Vagina (tissue), 2 donors: ENCODE measurements around the gene HIVEP2. TPM values are rescaled to one million over a fixed set of nuclear protein-coding genes. Genes with fewer than 3 reads are reported as not detected.

Experiments used
- DNase-seq, 2 donors: peaks; one replicate each; pipeline ENCODE4 v3.0.0-alpha.2; 2017; ENCODE audit errors: extremely low spot score in 2 of 2
- H3K27ac ChIP-seq: fragments of 200-600 bp; sonication (generic); one replicate; pipeline ENCODE4 v1.5.1; 2019
- H3K27me3 ChIP-seq: fragments of 200-600 bp; sonication (generic); one replicate; pipeline ENCODE4 v1.5.1; 2019
- H3K36me3 ChIP-seq, 2 donors: fragments of 200-600 bp; sonication (generic); one replicate each; pipeline ENCODE4 v1.5.1; 2017 to 2019
- H3K4me1 ChIP-seq: fragments of 200-600 bp; sonication (generic); one replicate; pipeline ENCODE4 v1.5.1; 2019
- H3K4me3 ChIP-seq, 2 donors: fragments of 200-600 bp; sonication (generic); 1 replicate in 1 of 2; 2 replicates in 1 of 2; pipeline ENCODE4 v1.5.1; 2016 to 2019
- H3K9me3 ChIP-seq: fragments of 200-600 bp; sonication (generic); one replicate; pipeline ENCODE4 v1.5.1; 2019
- POLR2A ChIP-seq, 2 donors: fragments of 450-650 bp; IDR thresholded peaks; one replicate each; pipeline ENCODE4 v1.6.1; 2017; ENCODE audit warnings: antibody characterized with exemption in 2 of 2, mild to moderate bottlenecking in 2 of 2, moderate library complexity in 2 of 2
- POLR2AphosphoS5 ChIP-seq, 2 donors: sonication (generic); formaldehyde crosslinking; IDR thresholded peaks; one replicate each; pipeline ENCODE4 v1.9.0; 2017; ENCODE audit warnings: antibody characterized with exemption in 2 of 2, mild to moderate bottlenecking in 2 of 2, low read depth in 1 of 2; ENCODE audit not compliant: insufficient read depth in 1 of 2
- intact Hi-C: fragments of 100-400 bp; cut with DNase I; formaldehyde crosslinking; loops from one replicate; pipeline ENCODE4 v1.15.1; 2023
- total RNA-seq: library from RNA; depleted of rRNA; stranded (reverse); fragments of >200 nt; gene quantifications from one replicate; pipeline ENCODE4 v1.2.3, GENCODE V29; 2016
- TF ChIP-seq, protein P1 (sequence below), 3 experiments: fragments of 450-650 bp in 2 of 3; fragments of 200-600 bp in 1 of 3; sonication (generic) in 1 of 3; IDR thresholded peaks; one replicate each; pipeline ENCODE4 v1.5.1; 2017 to 2019; ENCODE audit warnings: antibody characterized with exemption in 3 of 3, mild to moderate bottlenecking in 2 of 3, moderate library complexity in 2 of 3

The HIVEP2 gene
- total RNA-seq, 1 donor from 2014 or later: 24.6 TPM

DNA sequence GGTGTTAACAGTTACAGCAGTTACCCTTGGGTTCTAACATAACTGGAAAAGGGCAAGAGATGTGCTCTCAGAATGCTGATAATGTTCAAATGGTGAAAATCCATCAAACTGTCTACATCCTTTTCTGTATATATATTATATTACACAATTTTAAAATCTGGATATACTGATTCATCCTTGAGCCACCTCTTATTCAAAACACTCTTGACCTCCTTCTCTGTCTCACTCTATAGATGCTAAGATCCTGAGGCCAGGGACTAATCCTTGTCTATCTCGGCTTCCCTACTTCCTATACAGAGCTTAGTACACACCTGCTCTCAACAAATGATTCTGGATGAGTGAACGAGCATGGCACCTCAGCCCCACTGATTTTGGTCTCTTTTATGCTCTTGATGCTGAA lies 47.3 kb downstream of the HIVEP2 start:
- Histone ChIP-seq H3K36me3 (no peaks in the 10 kb centered on the region), H3K9me3 (no peaks in the 10 kb centered on the region), H3K4me1 (peaks cover 30% of the 10 kb centered on the region), H3K27ac (no peak overlapping the region), H3K27me3 (no peaks in the 10 kb centered on the region), H3K4me3 (no peak overlapping the region)
- intact Hi-C loops: no loop called here
- TF ChIP-seq POLR2AphosphoS5 (IDR thresholded peaks at IDR 0.05; ENCODE audit: insufficient read depth in 1 of 2, low read depth in 1 of 2) (no peak), POLR2A (IDR thresholded peaks at IDR 0.05) (no peak)
- TF ChIP-seq, protein P1, sequence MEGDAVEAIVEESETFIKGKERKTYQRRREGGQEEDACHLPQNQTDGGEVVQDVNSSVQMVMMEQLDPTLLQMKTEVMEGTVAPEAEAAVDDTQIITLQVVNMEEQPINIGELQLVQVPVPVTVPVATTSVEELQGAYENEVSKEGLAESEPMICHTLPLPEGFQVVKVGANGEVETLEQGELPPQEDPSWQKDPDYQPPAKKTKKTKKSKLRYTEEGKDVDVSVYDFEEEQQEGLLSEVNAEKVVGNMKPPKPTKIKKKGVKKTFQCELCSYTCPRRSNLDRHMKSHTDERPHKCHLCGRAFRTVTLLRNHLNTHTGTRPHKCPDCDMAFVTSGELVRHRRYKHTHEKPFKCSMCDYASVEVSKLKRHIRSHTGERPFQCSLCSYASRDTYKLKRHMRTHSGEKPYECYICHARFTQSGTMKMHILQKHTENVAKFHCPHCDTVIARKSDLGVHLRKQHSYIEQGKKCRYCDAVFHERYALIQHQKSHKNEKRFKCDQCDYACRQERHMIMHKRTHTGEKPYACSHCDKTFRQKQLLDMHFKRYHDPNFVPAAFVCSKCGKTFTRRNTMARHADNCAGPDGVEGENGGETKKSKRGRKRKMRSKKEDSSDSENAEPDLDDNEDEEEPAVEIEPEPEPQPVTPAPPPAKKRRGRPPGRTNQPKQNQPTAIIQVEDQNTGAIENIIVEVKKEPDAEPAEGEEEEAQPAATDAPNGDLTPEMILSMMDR (IDR thresholded peaks at IDR 0.05): no peak
- no peak for DNase-seq

DNA sequence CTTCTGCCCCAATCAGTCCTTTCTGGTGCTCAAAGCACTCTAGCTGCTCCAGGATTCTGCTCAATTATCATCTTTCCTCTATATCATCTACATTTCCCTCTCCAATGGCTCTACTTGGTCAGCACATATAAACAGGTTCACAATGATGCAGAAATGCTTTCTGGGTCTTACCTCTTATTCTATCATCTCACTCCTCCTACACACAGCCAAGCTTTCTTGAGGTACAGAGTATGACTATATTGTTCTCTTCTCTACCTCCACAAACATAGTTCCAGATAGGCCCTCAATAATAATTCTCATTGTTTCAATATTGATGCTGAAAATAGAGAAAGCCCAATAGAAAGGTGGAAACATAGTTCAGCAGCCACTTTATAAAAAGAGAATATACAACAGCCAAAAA lies 48.2 kb downstream of the HIVEP2 start:
- no peak for TF ChIP-seq POLR2AphosphoS5 (IDR thresholded peaks at IDR 0.05; ENCODE audit: insufficient read depth in 1 of 2, low read depth in 1 of 2)
- TF ChIP-seq, protein P1 (IDR thresholded peaks at IDR 0.05): no peak
- no peak for TF ChIP-seq POLR2A (IDR thresholded peaks at IDR 0.05)
- no peak overlapping the region for H3K27ac ChIP-seq

DNA sequence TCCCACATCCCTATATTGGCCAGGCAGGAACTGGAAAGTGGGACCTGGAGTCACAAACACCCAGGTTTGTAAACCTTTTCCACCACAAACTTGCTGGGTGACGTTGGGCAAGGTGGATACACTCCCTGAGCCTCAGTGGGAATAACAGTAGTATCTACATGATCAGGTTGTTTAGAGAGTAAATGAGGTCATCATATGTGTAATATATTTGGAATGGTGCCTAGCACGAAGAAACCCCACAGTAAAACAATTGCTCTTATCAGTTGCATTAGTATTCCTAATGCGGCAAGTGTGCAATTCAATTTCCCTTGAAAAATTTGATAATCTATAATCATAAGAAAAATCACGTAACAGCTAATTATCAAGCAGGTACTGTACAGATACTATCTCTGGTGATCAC lies 51.9 kb downstream of the HIVEP2 start:
- no peaks in the 10 kb centered on the region for H3K4me1 ChIP-seq
- TF ChIP-seq POLR2AphosphoS5 (IDR thresholded peaks at IDR 0.05; ENCODE audit: insufficient read depth in 1 of 2, low read depth in 1 of 2): no peak
- TF ChIP-seq, protein P1 (IDR thresholded peaks at IDR 0.05): no peak
- no peaks in the 10 kb centered on the region for H3K36me3 ChIP-seq
- DNase-seq: no peak
- intact Hi-C loops: no loop called here
- no peaks in the 10 kb centered on the region for H3K9me3 ChIP-seq
- no peaks in the 10 kb centered on the region for H3K27me3 ChIP-seq
- H3K27ac ChIP-seq: no peak overlapping the region
- H3K4me3 ChIP-seq: no peak overlapping the region

More for the DNA sequence above, 48.2 kb downstream of the HIVEP2 start:
- H3K4me1 ChIP-seq: peaks cover 30% of the 10 kb centered on the region
- H3K36me3 ChIP-seq: no peaks in the 10 kb centered on the region
- H3K4me3 ChIP-seq: no peak overlapping the region
- no peaks in the 10 kb centered on the region for H3K27me3 ChIP-seq
- DNase-seq: no peak
- no peaks in the 10 kb centered on the region for H3K9me3 ChIP-seq
- intact Hi-C loops: no loop called here

DNA sequence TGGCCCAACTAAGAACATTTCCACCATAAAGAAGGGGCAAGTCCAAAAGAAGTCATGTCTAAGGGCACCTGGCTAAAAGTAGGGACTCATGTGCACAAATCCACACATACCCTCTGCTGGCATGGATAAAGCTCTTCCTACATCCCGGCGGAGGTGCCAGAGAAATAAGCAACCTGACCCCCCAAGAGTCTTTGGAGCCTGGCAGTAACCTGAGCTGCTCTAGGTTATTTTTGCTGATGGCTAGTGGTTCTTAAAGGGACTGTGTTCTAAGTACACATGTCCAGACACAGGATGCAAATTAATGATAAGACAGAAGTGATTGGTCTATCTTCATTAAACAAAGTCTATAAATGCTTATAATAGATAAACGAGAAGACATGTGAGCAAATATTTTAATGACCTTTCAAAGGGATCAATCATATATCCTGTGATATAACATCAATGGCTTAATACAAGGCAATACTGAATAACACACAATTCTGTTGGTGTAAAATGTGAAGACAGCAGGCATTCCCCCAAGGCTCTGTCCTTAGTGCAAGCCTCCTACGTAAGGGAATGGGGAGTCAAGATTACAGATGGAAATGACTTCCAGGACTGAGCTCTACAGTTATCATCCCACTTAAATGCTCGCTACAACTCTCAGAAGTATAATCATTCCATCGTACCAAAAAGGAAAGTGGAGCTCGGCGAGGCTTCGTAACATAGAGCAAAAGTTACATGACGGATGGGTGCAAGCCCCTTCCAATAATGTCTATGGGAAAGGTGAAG lies 52.5 kb downstream of the HIVEP2 start:
- H3K9me3 ChIP-seq: no peaks in the 10 kb centered on the region
- H3K27me3 ChIP-seq: no peaks in the 10 kb centered on the region
- TF ChIP-seq POLR2A (IDR thresholded peaks at IDR 0.05) (no peak), POLR2AphosphoS5 (IDR thresholded peaks at IDR 0.05; ENCODE audit: insufficient read depth in 1 of 2, low read depth in 1 of 2) (no peak)
- TF ChIP-seq, protein P1 (IDR thresholded peaks at IDR 0.05): no peak
- no peak overlapping the region for H3K27ac ChIP-seq
- no peak for DNase-seq
- H3K4me1 ChIP-seq: no peaks in the 10 kb centered on the region
- H3K4me3 ChIP-seq: no peak overlapping the region
- H3K36me3 ChIP-seq: no peaks in the 10 kb centered on the region
- intact Hi-C loops: no loop called here

DNA sequence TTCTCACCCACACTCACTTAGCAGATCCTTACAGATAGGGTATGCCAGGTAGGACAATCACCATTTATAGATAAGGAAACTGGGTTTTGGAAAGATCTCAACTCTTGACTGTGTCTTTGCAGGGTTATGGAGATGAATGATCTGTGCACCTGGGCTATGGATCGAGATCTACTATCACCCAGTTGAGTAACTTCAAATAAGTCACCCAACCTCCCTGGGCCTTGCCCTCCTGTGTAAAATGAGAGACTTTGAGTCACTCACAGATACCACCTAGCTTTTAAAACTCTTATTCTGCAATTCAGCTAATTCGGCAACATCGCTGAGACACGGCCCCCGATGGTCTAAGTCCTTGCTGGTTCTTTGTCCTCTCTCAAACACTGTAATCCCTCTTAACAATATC lies 53.5 kb downstream of the HIVEP2 start:
- intact Hi-C loops: no loop called here
- Histone ChIP-seq H3K9me3 (no peaks in the 10 kb centered on the region), H3K36me3 (no peaks in the 10 kb centered on the region), H3K27me3 (no peaks in the 10 kb centered on the region), H3K4me1 (no peaks in the 10 kb centered on the region), H3K27ac (no peak overlapping the region), H3K4me3 (no peak overlapping the region)
- no peak for DNase-seq
- TF ChIP-seq POLR2AphosphoS5 (IDR thresholded peaks at IDR 0.05; ENCODE audit: insufficient read depth in 1 of 2, low read depth in 1 of 2) (no peak), POLR2A (IDR thresholded peaks at IDR 0.05) (no peak)
- TF ChIP-seq, protein P1 (IDR thresholded peaks at IDR 0.05): no peak
